Esophagus mucosa (tissue), 1 donor: Measurements from ENCODE around the gene SPIRE2. TPM values are rescaled to one million over a fixed set of nuclear protein-coding genes. Genes with fewer than 3 reads are reported as not detected.
"Not testable (repeated sequence)": the region's sequence is repeated elsewhere in the genome, so short reads cannot be mapped to it uniquely, and the experiment has no call there.

Experiments used
- ATAC-seq: fragments of 200-7000 bp; cut with Tn5 transposase; one replicate; pipeline ENCODE4 v1.9.1; 2020
- total RNA-seq: library from RNA; stranded (reverse); gene quantifications from one replicate; pipeline ENCODE4 v1.2.4, GENCODE V29; 2023
- donor health status: DM: yes; HTN: yes; CAD: no.

SPIRE2 gene
- total RNA-seq, 1 donor from 2014 or later = 3.9 TPM

- ATAC-seq = no peak
These were observed 41.6 kb downstream of the SPIRE2 start for GRCh38 chr16:89869911-89870310.

GRCh38 chr16:89870440-89870839, 42.2 kb downstream of the SPIRE2 start:
- ATAC-seq = no peak

- ATAC-seq = no peak
These were observed 43.6 kb downstream of the SPIRE2 start for GRCh38 chr16:89871895-89872294.

- peak; percentile 70 for ATAC-seq
These were observed 45.1 kb downstream of the SPIRE2 start, which contains the start of gene TCF25 for GRCh38 chr16:89873109-89873971. Gene TCF25, plus strand, starts transcription at chr16:89873592. Its CDS starts 76 bp downstream, at chr16:89873668.

- peak; percentile 95 for ATAC-seq
These were observed 45.9 kb downstream of the SPIRE2 start for GRCh38 chr16:89873972-89874689.

GRCh38 chr16:89879123-89879522, 50.8 kb downstream of the SPIRE2 start:
- not testable (repeated sequence) for ATAC-seq

- ATAC-seq = peak; percentile 81
These were observed 52.4 kb downstream of the SPIRE2 start for GRCh38 chr16:89880477-89881367.

GRCh38 chr16:89881368-89881730, 53.1 kb downstream of the SPIRE2 start:
- ATAC-seq = no peak

GRCh38 chr16:89883346-89884040, 55.2 kb downstream of the SPIRE2 start:
- no peak for ATAC-seq

- ATAC-seq = peak; percentile 31
These were observed 55.8 kb downstream of the SPIRE2 start for GRCh38 chr16:89884041-89884421.

- no peak for ATAC-seq
These were observed 59.0 kb downstream of the SPIRE2 start for GRCh38 chr16:89887243-89887642.

GRCh38 chr16:89890200-89890599, 61.9 kb downstream of the SPIRE2 start:
- no peak for ATAC-seq

- no peak for ATAC-seq
These were observed 62.8 kb downstream of the SPIRE2 start for GRCh38 chr16:89890886-89891657.

GRCh38 chr16:89892055-89892630, 63.9 kb downstream of the SPIRE2 start:
- ATAC-seq = no peak

- no peak for ATAC-seq
These were observed 64.4 kb downstream of the SPIRE2 start for GRCh38 chr16:89892635-89893034.

- ATAC-seq = no peak
These were observed 65.6 kb downstream of the SPIRE2 start for GRCh38 chr16:89893642-89894548.

GRCh38 chr16:89895482-89896250, 67.4 kb downstream of the SPIRE2 start:
- no peak for ATAC-seq

- ATAC-seq = no peak
These were observed 68.9 kb downstream of the SPIRE2 start for GRCh38 chr16:89897204-89897603.
